Measurements from ENCODE around the gene NAALADL2. TPM values are rescaled to one million over a fixed set of nuclear protein-coding genes. Genes with fewer than 3 reads are reported as not detected.

Gene NAALADL2
- total and polyA plus RNA-seq, 2 donors (not counting 1 experiment from before 2014, with no cell fraction given): not detected

- Mint-ChIP-seq H3K27ac (no peak overlapping the region), H3K4me3 (no peak overlapping the region), H3K4me1 (no peaks in the 10 kb centered on the region), H3K27me3 (no peaks in the 10 kb centered on the region), H3K9me3 (ENCODE audit: insufficient read depth) (no peaks in the 10 kb centered on the region)
- Histone ChIP-seq H2AFZ (ENCODE audit: insufficient read depth, low read depth, low read length, poor library complexity, severe bottlenecking) (no peak overlapping the region), H3K4me2 (replicated peaks; ENCODE audit: low read depth, low read length, poor library complexity, severe bottlenecking) (no peak overlapping the region), H3K9me3 (ENCODE audit: control extremely low read depth in 1 of 3, control insufficient read depth in 2 of 3, insufficient read depth in 1 of 3, low read length in 2 of 3) (no peaks in the 10 kb centered on the region), H3K4me1 (ENCODE audit: control insufficient read depth in 2 of 2, insufficient read depth in 2 of 2, low read length in 2 of 2) (no peaks in the 10 kb centered on the region), H3K79me2 (ENCODE audit: control insufficient read depth, insufficient read depth, low read length) (no peaks in the 10 kb centered on the region), H3K9ac (ENCODE audit: low read length) (no peak overlapping the region), H4K20me1 (ENCODE audit: control insufficient read depth, insufficient read depth, low read length, poor library complexity, severe bottlenecking) (no peaks in the 10 kb centered on the region), H3K36me3 (replicated peaks in 1 of 2; ENCODE audit: control extremely low read depth in 1 of 2, control insufficient read depth in 1 of 2, extremely low read depth in 1 of 2, insufficient read depth in 2 of 2, low read length in 1 of 2) (no peaks in the 10 kb centered on the region), H3K27me3 (replicated peaks in 1 of 4; ENCODE audit: control extremely low read depth in 1 of 4, control insufficient read depth in 3 of 4, insufficient read depth in 4 of 4, low read length in 3 of 4) (no peaks in the 10 kb centered on the region), H3K27ac (ENCODE audit: low read length in 2 of 2) (no peak overlapping the region), H3K4me3 (ENCODE audit: control extremely low read depth in 1 of 5, extremely low read depth in 1 of 5, insufficient read depth in 1 of 5, low read depth in 2 of 5, low read length in 4 of 5) (no peak overlapping the region)
- intact Hi-C loops (cut with micrococcal nuclease): no loop called here
- ATAC-seq (ENCODE audit: low read depth) (no peak), DNase-seq (no peak)
- CTCF ChIA-PET: no interaction called here
- TF ChIP-seq CTCF (IDR thresholded peaks at IDR 0.05) (no peak), EZH2 (IDR thresholded peaks at IDR 0.05; ENCODE audit: borderline replicate concordance, insufficient read depth, low read depth, low read length, poor library complexity, severe bottlenecking) (no peak)
- POLR2A ChIA-PET: no interaction called here
Observed at GRCh38 chr3:175571096-175571495, 712.0 kb downstream of the NAALADL2 start.

GRCh38 chr3:175573226-175573625, 714.1 kb downstream of the NAALADL2 start:
- intact Hi-C loops (cut with micrococcal nuclease): no loop called here
- POLR2A ChIA-PET: no interaction called here
- Mint-ChIP-seq H3K4me1 (no peaks in the 10 kb centered on the region), H3K9me3 (ENCODE audit: insufficient read depth) (no peaks in the 10 kb centered on the region), H3K27me3 (no peaks in the 10 kb centered on the region), H3K27ac (no peak overlapping the region), H3K4me3 (no peak overlapping the region)
- ATAC-seq (ENCODE audit: low read depth): no peak
- Histone ChIP-seq H4K20me1 (ENCODE audit: control insufficient read depth, insufficient read depth, low read length, poor library complexity, severe bottlenecking) (no peaks in the 10 kb centered on the region), H3K9me3 (ENCODE audit: control extremely low read depth in 1 of 3, control insufficient read depth in 2 of 3, insufficient read depth in 1 of 3, low read length in 2 of 3) (peaks cover 0 to 2% (median 0%) of the 10 kb centered on the region in 3 donors), H3K4me3 (ENCODE audit: control extremely low read depth in 1 of 5, extremely low read depth in 1 of 5, insufficient read depth in 1 of 5, low read depth in 2 of 5, low read length in 4 of 5) (no peak overlapping the region), H3K27me3 (replicated peaks in 1 of 4; ENCODE audit: control extremely low read depth in 1 of 4, control insufficient read depth in 3 of 4, insufficient read depth in 4 of 4, low read length in 3 of 4) (no peaks in the 10 kb centered on the region), H3K79me2 (ENCODE audit: control insufficient read depth, insufficient read depth, low read length) (no peaks in the 10 kb centered on the region), H3K36me3 (replicated peaks in 1 of 2; ENCODE audit: control extremely low read depth in 1 of 2, control insufficient read depth in 1 of 2, extremely low read depth in 1 of 2, insufficient read depth in 2 of 2, low read length in 1 of 2) (no peaks in the 10 kb centered on the region), H3K9ac (ENCODE audit: low read length) (no peak overlapping the region), H3K27ac (ENCODE audit: low read length in 2 of 2) (no peak overlapping the region), H3K4me1 (ENCODE audit: control insufficient read depth in 2 of 2, insufficient read depth in 2 of 2, low read length in 2 of 2) (no peaks in the 10 kb centered on the region), H2AFZ (ENCODE audit: insufficient read depth, low read depth, low read length, poor library complexity, severe bottlenecking) (no peak overlapping the region), H3K4me2 (replicated peaks; ENCODE audit: low read depth, low read length, poor library complexity, severe bottlenecking) (no peak overlapping the region)
- CTCF ChIA-PET: no interaction called here
- no peak for DNase-seq
- no CpG with 5 or more reads among the region's 2 CpGs for WGBS (ENCODE audit: insufficient coverage)
- no peak for TF ChIP-seq CTCF (IDR thresholded peaks at IDR 0.05)
- TF ChIP-seq EZH2 (IDR thresholded peaks at IDR 0.05; ENCODE audit: borderline replicate concordance, insufficient read depth, low read depth, low read length, poor library complexity, severe bottlenecking): no peak

Data from B cell (primary cell).